ENCODE results near the gene MYBBP1A.

- TF ChIP-seq, protein P1, sequence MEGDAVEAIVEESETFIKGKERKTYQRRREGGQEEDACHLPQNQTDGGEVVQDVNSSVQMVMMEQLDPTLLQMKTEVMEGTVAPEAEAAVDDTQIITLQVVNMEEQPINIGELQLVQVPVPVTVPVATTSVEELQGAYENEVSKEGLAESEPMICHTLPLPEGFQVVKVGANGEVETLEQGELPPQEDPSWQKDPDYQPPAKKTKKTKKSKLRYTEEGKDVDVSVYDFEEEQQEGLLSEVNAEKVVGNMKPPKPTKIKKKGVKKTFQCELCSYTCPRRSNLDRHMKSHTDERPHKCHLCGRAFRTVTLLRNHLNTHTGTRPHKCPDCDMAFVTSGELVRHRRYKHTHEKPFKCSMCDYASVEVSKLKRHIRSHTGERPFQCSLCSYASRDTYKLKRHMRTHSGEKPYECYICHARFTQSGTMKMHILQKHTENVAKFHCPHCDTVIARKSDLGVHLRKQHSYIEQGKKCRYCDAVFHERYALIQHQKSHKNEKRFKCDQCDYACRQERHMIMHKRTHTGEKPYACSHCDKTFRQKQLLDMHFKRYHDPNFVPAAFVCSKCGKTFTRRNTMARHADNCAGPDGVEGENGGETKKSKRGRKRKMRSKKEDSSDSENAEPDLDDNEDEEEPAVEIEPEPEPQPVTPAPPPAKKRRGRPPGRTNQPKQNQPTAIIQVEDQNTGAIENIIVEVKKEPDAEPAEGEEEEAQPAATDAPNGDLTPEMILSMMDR (IDR thresholded peaks at IDR 0.05; ENCODE audit: poor library complexity) = no peak
- no peak for TF ChIP-seq EZH2 (IDR thresholded peaks at IDR 0.05; ENCODE audit: borderline replicate concordance)
Observed at GRCh38 chr17:4550534-4551039, 4.6 kb downstream of the MYBBP1A start.

Measured in hepatocyte (in vitro differentiated cells).